Astrocyte of the cerebellum (primary cell): ENCODE results near the gene AKT3.

Experiments used
- DNase-seq: peaks from one replicate; pipeline ENCODE4 v3.0.0-alpha.2; 2011; ENCODE audit warnings: low read depth
- H3K4me3 ChIP-seq: 2 replicates; pipeline ENCODE4 v1.5.1; 2011; ENCODE audit warnings: mild to moderate bottlenecking, low read depth, low read length, moderate library complexity
- in situ Hi-C: cut with HindIII; loops from 2 replicates; pipeline ENCODE4 v1.10.0; 2017; ENCODE audit warnings: low sequenced_read_pairs
- TF ChIP-seq, protein P1 (sequence below): IDR thresholded peaks from 2 replicates; pipeline ENCODE4 v1.5.1; 2012; ENCODE audit warnings: low read length, low read depth, moderate library complexity, mild to moderate bottlenecking; ENCODE audit errors: missing control alignments

The AKT3 gene

DNA sequence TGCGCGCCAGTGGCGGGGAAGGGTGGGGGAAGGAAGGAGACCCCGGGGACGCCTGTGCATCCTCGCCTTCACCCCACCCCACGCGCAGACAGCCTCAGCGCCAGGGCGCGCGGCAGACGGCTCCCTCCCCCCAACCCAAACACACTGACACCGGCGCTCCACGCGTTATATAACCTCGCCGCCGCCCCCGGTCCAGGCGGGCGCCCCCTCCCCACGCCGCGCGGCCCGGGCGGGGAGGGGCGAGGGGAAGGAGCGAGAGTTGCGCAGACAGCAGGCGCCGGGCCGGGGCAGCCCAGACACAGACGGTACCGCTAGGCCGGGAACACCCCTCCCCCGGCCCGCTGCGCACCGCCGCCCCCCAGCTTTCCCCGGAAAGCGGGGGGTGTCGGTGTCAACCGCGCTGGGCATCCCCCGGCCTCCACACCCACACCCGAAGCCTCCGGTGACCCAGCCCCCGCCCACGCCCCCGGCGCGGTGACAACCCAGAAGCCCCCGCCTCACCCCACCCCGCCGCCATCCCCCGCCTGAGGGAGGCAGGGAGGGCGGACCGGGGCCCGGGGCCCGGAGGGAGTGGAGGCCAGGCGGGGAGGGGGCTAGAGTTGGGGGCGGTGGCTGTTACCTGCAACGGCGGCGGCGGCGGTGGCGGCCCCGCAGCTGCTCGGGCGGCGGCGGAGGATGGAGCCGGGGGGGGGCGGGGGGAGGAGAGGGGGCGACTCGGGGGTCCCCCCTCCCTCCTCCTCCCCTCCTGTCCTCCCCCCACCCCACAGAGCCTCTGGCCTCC lies 432 bp downstream of the AKT3 start:
- H3K4me3 ChIP-seq = peak overlapping the region; percentile 62
- in situ Hi-C loops = no loop called here
- TF ChIP-seq, protein P1, sequence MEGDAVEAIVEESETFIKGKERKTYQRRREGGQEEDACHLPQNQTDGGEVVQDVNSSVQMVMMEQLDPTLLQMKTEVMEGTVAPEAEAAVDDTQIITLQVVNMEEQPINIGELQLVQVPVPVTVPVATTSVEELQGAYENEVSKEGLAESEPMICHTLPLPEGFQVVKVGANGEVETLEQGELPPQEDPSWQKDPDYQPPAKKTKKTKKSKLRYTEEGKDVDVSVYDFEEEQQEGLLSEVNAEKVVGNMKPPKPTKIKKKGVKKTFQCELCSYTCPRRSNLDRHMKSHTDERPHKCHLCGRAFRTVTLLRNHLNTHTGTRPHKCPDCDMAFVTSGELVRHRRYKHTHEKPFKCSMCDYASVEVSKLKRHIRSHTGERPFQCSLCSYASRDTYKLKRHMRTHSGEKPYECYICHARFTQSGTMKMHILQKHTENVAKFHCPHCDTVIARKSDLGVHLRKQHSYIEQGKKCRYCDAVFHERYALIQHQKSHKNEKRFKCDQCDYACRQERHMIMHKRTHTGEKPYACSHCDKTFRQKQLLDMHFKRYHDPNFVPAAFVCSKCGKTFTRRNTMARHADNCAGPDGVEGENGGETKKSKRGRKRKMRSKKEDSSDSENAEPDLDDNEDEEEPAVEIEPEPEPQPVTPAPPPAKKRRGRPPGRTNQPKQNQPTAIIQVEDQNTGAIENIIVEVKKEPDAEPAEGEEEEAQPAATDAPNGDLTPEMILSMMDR = no peak
- no peak for DNase-seq

GRCh38 chr1:243848858-243849420 lies 1.1 kb downstream of the AKT3 start:
- peak overlapping the region; percentile 62 for H3K4me3 ChIP-seq
- in situ Hi-C loops = no loop called here
- DNase-seq = peak; percentile 31
- TF ChIP-seq, protein P1 = no peak

DNA sequence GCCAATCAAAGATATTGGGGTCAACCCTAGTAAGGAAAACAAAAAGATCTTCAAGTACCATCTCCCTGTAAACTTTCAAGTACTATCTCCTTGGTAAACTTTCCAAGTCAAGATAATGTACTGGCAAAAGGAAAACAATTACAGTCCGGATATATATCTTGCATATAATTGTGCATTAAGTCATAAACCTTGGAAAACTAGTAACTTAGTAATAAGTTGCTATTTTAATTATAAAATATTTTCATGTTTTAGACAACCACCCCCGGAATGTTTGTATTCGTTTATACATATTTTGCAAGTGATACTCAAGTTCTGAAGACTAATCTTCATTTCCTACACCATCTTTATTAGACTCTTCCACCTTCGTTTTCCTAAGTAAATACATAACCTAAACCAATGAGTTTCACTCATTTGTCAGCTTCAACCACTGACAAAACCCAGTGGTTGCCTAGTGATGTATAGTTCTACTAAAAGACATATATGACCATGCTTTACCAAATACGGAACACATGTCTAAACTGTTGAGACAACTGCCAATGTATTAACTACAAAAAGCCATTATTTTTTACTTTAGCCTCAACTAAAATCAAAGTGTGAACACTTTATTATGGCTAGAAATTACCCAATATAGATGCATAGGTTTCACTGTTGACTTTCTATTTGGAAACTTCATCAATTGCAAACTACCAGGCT lies 1.7 kb downstream of the AKT3 start:
- DNase-seq = no peak
- in situ Hi-C loops = no loop called here
- TF ChIP-seq, protein P1 = no peak
- peak overlapping the region; percentile 62 for H3K4me3 ChIP-seq

GRCh38 chr1:243846761-243847160 lies 3.3 kb downstream of the AKT3 start:
- H3K4me3 ChIP-seq = no peak overlapping the region
- no peak for DNase-seq
- TF ChIP-seq, protein P1 = no peak
- in situ Hi-C loops = no loop called here

DNA sequence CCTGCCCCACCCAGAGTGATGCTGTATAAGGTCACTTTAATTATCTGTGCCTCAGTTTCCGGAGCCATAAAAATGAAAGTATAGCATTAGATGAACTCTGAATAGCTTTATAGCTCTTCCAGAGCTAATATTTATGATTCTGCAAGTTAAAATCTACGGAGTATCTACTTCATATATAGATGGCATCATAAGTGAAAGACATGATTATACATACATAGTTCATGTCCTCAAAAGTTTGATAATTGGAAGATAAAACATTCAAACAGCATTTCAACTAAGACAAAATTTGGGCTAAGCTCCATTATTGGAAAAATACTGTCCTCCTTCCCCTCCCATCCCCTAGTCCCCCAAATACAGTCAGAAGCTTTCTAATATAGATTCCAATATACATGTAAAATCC lies 4.2 kb downstream of the AKT3 start:
- no peak overlapping the region for H3K4me3 ChIP-seq
- TF ChIP-seq, protein P1 = no peak
- in situ Hi-C loops = no loop called here
- no peak for DNase-seq

DNA sequence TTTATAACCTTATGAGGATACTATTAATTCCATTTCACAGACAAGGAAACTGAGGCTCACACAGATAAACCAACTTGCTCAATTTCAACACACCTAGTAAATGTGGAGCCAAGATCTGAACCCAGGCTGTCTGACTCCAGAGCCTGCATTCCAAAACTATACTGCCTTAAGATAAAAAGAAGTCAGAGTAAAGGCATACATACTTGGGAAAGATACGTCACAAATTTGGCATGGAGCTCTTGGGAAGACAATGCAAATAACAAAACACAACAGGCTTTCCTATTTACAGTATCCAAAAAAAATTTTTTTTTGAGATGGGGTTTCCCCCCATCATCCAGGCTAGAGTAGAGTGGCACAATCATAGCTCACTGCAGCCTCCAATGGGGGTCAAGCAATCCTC lies 5.9 kb downstream of the AKT3 start:
- H3K4me3 ChIP-seq = no peak overlapping the region
- DNase-seq = no peak
- in situ Hi-C loops = no loop called here
- TF ChIP-seq, protein P1 = no peak
